UCSD-AML1 (cell line): ENCODE measurements around the gene WDFY2.
"Not testable (repeated sequence)": the region's sequence is repeated elsewhere in the genome, so short reads cannot be mapped to it uniquely, and the experiment has no call there.

ENCODE experiments used
- DNase-seq: peaks from one replicate; lab custom pipeline; 2025; ENCODE audit not compliant: unreplicated experiment; lab: John Stamatoyannopoulos, UW

Gene WDFY2

DNA sequence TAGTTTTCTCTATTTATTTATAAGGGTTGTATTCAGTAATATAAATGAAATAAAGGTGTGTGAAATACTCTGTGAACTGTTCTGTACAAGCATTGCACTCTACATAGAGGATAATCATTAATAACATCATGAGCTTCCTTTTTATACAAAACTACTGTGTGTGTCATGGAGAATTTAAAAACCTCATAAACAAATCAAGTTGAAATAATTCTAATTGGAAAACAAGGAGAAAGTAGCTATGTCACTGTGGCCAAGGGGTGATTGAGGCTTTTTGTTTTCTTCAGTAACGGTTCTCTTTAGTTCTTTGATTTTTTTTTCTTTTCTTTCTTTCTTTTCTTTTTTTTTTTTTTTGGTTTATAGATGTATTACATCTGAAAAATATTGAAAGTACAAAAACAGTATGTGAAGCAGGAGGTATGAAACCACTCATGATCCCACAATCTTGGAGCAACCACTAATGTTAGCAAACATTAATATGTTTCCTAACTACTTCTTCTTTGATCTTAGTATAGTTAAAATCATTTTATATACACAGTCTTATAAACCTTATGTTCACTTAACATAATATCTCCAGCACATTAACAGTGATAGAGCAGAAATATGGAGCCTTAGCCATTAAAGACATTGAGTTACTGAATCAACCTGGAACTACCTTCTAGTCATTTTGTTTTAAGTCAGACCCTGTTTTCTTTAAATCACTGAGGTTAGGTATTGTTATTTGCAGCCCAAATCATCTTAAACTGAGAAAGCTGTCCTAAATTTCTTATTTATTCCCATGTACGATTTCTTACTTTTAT is 45.4 kb downstream of the WDFY2 start:
- no peak for DNase-seq

GRCh38 chr13:51630288-51630615 is 46.0 kb downstream of the WDFY2 start:
- no peak for DNase-seq

GRCh38 chr13:51632591-51633362 is 48.5 kb downstream of the WDFY2 start:
- DNase-seq: no peak

DNA sequence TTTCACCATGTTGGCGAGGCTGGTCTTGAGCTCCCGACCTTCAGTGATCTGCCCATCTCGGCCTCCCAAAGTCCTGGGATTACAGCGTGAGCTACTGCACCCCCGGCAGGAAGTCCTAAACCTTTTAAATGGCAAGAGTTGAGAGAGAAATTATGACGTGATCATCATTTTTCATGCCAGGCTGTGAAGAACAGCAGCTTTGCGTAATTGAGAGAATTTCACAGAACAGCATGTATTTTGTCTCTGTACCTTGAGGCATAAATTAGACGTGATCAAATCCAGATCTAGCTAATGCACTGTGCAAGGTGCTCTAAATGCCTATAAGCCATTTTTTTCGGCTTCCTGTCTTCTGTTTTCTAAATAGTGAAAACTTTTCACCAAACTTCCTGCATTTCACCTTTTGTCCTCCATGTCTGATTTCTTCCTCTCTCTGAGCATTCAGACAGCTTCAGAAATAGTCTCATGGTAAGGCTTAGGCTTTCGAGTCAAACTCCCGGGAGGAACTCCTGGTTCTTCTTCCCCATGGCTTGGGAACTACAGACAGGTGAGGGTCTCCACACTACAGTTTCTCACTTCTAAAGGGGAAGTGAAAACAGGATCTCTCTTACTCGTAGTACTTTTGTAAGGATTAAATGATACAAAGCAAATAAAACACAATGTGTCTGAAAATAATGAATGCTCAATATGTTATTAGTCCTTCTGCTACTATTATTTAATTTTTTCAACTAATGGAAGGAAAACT is 51.0 kb downstream of the WDFY2 start:
- no peak for DNase-seq

DNA sequence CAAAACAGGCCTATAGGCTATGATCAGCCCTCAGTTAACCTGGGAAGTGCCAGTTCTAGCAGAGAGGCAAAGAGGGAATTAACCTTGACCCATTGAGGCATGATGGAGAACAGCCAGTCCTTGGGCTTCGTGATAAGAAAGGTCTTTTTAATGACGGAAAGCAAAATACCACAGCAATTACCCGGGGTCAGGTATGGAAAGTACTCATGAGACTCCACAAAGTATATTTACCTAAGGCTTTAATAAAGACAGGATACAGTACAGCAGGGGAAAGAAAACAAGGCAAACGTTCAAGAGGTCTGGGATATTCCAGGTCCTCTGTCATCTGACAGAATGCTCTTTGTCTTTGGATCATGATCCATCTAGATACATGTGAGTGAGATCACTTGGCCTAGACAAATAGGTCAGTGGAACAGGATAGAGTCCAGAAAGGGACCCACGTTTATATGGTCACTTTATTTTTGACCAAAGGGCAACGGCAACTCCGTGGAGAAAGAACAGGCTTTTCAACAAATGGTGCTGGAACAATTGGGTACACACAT is 52.2 kb downstream of the WDFY2 start:
- no peak for DNase-seq

- no peak for DNase-seq
Measured at GRCh38 chr13:51637852-51638215, 53.6 kb downstream of the WDFY2 start.

DNA sequence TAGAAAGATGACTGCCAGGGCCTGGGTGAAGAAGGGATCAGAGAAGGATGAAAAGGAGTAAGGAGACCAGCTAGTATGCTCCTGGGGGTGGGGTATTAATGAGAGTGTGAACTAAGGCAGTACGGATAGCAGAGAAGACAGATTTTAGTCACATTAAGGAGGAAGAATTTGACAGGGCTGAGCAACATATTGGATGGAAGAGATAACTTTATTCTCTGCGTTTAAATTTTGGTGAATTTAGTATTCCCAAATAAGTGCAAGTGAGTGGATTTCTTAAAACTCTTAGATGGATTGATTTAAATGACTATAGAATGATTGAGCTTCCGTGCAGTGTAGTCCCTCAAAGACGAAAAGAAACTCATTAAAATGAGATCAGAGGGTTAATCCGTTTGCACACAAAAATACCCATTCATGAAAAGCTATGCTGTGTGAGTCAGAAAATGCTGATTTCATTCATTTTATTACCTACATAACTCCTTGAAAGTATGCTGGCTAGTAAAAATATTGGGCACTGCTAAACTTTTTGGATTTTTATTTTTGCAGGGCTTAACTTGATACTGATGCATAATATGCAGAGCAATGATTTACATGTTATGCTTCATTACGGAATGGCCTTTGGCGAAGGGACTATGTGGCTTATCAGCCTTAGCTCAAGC is 54.1 kb downstream of the WDFY2 start:
- DNase-seq: no peak

DNA sequence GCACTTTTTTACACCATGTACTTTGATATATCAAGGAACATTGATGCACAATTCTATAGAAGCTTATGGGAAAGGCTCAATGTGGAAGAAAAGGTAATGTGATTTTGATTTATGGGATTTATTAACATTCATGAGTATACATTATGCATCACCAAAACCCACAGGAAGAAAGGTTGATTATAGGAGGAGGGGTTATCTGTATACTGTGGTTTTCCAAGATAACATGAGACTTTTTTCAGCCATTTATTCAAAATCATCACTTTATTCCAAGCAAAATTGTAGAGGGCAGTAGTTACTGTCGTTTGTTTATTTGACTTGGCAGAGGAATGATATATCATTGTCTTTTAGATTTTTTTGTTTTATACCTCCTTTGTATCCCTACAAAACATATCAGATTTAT is 54.9 kb downstream of the WDFY2 start:
- DNase-seq: no peak

DNA sequence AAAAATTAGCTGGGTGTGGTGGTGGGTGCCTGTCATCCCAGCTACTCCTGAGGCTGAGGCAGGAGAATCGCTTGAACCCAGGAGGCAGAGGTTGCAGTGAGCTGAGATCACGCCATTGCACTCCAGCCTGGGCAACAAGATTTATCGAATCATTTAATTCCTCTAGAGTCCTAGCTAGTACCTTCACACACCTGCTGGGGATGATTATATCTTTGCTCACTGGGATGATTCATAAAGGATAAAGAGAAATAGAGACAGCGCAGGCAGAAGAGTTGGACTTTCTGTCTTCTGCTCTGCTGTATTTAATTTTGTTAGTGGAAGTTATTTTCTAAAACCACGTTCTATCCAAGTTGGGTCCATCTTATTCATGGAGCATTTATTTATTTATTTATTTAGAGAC is 56.4 kb downstream of the WDFY2 start:
- not testable (repeated sequence) for DNase-seq

GRCh38 chr13:51643105-51643881 is 59.0 kb downstream of the WDFY2 start:
- no peak for DNase-seq

DNA sequence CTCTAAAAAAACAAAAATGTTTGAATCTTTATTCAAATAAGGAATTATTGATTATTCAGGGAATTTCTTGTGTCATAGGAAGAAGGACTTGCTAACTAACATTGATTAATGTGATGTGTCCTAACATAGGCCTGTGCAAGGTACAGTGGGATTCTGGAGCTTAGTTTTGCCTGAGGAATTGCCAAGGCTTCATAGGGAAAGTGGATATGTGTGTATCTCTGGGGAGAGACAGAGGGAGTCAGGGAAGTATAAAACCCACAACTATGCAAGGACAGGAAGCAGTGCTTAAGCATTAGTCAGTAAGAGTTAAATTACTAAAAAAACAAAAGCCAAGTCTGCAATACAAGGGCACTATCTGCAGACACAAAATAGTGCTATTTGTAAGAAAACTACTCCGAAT is 59.6 kb downstream of the WDFY2 start:
- no peak for DNase-seq

DNA sequence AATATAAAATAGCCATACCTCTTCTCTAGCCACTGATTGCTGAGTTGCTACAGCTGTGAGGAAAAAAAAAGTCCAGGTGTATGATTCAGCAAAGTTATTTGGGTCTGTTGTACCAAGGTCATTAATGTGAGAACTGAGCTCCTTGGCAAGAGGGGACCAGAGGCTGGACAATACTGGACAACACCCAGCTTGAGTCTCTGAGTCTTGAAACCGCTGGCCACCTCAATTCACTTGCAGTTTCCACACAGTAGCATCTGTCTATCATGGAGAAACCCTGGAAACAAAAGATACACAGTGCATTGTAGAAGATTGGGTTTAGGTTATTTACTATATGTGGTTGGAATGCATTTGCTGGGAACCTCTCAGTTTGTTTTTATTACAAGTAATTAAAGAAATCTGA is 60.4 kb downstream of the WDFY2 start:
- no peak for DNase-seq

DNA sequence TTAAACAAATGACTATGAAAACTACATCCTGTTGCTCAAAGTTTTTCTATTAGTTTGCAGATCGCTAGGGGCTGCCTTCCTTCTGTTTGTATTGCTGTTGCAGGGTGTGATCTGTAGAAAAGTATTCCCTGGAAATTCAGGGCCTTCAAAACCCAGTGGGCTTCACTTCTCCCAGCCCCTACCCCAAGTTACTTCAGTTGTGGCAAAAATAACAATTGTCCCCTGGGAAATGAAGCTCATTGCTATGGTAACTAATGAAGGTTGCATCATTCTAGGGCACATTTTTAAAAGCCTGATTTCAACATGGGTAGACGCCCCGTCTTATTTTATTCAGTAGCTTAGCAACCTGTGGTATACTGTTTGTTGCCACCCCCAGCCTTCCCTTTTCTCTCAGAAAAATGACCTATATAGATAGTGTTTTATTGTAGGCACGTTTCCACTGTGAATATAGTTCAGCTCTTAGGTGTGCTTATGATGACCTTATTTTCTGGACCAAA is 60.9 kb downstream of the WDFY2 start:
- DNase-seq: no peak

- DNase-seq: no peak
Measured at GRCh38 chr13:51645761-51646670, 61.8 kb downstream of the WDFY2 start.

- DNase-seq: no peak
Measured at GRCh38 chr13:51647067-51647466, 62.8 kb downstream of the WDFY2 start.

DNA sequence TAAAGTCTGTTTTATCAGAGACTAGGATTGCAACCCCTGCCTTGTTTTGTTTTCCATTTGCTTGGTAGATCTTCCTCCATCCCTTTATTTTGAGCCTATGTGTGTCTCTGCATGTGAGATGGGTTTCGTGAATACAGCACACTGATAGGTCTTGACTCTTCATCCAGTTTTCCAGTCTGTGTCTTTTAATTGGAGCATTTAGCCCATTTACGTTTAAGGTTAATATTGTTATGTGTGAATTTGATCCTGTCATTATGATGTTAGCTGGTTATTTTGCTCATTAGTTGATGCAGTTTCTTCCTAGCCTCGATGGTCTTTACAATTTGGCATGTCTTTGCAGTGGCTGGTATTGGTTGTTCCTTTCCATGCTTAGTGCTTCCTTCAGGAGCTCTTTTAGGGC is 67.9 kb downstream of the WDFY2 start:
- not testable (repeated sequence) for DNase-seq

- DNase-seq: no peak
Measured at GRCh38 chr13:51659276-51660127, 75.2 kb downstream of the WDFY2 start.

- DNase-seq: no peak
Measured at GRCh38 chr13:51660813-51661212, 76.6 kb downstream of the WDFY2 start.
